Effector CD4-positive, alpha-beta T cell (primary cell): ENCODE results near the gene NLRP9.

Experiments
- DNase-seq: peaks from one replicate; pipeline ENCODE4 v3.0.0-alpha.2; 2020

Gene NLRP9

DNA sequence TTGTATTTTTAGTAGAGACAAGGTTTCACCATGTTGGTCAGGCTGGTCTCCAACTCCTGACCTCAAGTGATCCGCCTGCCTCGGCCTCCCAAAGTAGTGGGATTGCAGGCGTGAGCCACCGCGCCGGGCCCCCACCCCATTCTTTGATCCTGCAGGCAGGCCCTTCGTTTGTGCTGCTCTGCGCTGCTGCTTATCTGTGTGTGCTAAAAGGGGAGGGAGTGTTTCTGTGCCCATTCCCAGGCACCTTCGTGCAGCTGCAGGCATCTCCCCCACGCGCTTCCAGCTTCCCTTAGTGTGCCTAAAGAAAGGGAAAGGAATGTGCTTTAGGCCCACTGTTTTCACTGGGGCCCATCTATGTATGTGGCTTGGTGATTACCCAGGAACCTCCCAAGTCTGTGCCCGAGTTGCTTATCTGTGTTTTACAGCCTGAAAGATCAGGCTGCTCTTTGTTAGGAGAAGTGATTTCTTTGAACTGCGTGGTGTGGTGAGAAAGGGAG lies 36.0 kb downstream of the NLRP9 start:
- no peak for DNase-seq

GRCh38 chr19:55700813-55701212 lies 37.4 kb downstream of the NLRP9 start:
- no peak for DNase-seq

GRCh38 chr19:55699221-55699620 lies 39.0 kb downstream of the NLRP9 start:
- no peak for DNase-seq

DNA sequence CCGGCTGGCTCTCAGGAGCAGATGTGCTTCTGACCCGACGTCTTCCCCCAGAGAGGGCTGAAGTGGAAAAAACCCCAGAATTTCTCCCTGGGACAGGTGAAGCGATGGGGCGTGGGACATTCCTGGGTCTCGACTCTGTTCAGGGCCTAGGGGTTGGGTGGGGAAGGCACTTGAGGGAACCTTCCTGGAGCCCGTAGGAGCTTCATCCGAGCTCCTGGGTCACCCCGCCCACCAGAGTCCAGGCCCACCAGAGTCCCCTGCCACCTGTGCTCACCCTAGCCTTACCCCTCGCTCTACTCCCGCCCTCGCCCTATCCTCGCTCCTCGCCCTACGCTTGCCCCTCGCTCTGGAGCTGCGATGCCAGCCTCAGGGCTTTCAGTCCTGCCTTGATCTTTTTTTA lies 39.9 kb downstream of the NLRP9 start:
- DNase-seq: no peak

GRCh38 chr19:55697698-55698097 lies 40.5 kb downstream of the NLRP9 start:
- DNase-seq: no peak

GRCh38 chr19:55697069-55697440 lies 41.1 kb downstream of the NLRP9 start:
- no peak for DNase-seq

GRCh38 chr19:55696301-55697068 lies 41.7 kb downstream of the NLRP9 start:
- no peak for DNase-seq

DNA sequence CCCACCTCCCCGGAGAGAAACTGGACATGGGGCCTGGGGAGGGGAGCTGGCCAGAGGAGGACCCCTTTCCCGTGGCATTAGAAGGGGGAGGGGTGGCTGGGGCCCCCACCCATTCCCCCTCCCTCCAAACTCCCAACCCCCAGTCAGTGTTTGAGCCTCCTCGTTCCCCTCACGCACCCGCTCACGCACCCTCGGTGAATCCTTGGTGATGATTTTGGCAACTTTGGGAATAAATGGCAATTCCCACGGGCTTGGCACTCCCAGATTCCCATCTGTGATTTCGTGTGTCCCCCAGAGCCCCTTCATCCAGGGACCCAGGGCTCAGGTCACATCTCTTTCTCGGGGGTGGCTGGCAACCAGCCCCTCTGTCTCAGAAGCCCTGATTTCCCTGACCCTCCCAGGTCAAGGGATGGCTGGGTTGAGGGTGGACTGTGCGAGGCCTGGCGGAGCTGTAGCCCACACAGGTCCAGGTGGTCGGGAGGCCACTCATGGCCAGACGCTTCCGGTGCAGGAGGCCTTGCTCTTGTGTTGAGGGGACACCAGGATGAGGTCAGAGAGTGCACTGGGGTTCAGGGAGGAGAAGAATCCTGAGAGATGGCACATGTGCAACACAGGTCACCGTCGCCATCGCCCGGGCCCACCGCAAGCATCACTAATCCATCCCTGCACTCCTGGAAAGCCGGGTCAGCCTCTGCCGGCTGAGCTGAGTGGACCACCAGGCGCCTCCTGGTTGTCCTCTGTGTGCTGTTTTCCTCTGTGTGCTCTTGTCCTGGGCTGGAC lies 42.5 kb downstream of the NLRP9 start:
- no peak for DNase-seq

DNA sequence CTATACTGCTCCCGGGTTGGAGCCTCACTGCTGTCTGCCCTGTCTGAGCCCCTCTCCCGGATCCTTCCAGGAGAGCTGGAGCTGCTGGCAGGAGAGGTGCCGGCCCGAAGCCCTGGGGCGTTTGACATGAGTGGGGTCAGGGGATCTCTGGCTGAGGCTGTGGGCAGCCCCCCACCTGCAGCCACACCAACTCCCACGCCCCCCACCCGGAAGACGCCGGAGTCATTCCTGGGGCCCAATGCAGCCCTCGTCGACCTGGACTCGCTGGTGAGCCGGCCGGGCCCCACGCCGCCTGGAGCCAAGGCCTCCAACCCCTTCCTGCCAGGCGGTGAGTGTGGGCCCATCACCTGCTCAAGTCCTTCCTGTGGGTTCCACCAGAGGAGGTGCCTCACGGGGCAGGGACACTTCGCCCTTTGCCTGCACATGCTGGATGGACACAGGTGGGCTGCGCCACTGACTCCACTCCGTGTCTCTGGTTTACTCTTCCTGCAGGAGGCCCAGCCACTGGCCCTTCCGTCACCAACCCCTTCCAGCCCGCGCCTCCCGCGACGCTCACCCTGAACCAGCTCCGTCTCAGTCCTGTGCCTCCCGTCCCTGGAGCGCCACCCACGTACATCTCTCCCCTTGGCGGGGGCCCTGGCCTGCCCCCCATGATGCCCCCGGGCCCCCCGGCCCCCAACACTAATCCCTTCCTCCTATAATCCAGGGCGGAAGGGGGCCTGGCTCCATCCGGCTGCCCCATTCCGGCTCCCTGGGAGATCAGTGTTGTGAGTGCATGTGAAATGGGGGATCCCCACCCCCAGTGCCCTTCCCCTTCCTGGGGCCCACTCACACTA lies 43.3 kb downstream of the NLRP9 start:
- DNase-seq: no peak

DNA sequence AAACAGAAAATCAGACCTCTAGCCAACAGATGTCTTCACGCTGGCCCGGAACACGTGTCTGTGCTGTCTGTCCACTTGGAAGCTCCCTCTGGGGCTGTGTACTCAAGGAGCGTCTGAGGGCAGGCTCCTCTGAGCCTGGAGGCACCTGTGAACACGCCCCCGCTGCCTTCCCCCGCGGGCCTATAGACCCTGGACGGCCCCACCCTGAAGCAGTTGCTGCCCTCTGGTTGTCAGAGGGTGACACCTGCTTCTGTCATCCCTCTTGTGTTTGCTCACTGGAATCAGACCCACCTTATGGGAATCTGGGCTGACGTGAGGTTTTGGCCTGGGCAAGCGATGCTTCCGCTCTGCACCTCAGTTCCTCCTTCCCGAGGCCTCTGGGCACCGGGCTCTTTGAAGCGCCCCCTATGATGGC lies 44.0 kb downstream of the NLRP9 start:
- DNase-seq: no peak

DNA sequence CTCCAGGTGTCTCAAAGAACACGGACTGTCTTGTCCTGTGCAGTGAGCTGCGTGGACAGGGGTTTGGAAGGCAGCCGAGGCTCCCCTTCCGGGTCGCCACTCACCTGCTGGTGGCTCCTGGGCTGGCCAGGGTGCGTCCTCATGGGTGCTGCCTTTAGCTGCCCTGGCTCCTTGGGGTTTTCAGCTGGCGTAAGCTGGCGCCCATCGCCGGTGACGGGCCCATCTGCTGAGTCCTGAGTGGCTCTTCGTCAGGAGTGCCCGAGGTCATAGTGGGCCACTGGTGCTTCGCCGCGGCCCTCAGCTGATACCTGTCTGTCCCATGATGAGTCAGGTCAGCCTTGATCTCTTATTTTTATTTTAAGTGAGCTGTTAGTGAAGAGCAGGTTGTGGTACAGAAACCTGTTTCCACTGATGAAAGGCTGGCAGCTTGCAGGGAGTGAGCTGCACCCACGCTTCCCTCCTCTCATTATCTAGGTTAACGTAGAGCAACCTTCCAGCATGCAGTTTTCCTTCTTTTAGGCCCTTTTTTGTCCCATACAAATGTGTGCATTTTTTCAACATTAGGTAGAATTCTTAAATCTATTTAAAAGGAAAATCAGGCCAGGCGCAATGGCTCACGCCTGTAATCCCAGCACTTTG lies 44.7 kb downstream of the NLRP9 start:
- DNase-seq: no peak

DNA sequence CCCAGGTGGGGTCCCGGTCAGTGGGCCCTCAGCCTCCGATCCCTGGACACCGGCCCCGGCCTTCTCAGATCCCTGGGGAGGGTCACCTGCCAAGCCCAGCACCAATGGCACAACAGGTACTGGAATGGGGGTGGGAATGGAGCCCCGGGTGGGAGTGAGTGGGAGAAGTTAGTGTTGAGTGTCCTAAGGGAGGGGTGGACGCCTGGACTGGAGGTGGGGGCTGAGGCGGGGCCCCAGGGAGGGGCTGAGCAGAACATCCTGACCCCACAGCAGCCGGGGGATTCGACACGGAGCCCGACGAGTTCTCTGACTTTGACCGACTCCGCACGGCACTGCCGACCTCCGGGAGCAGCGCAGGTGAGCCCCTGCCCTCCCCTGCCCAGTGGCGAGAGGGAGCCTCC lies 45.5 kb downstream of the NLRP9 start:
- DNase-seq: no peak

- no peak for DNase-seq
Observed at GRCh38 chr19:55691561-55692481, 46.4 kb downstream of the NLRP9 start.

DNA sequence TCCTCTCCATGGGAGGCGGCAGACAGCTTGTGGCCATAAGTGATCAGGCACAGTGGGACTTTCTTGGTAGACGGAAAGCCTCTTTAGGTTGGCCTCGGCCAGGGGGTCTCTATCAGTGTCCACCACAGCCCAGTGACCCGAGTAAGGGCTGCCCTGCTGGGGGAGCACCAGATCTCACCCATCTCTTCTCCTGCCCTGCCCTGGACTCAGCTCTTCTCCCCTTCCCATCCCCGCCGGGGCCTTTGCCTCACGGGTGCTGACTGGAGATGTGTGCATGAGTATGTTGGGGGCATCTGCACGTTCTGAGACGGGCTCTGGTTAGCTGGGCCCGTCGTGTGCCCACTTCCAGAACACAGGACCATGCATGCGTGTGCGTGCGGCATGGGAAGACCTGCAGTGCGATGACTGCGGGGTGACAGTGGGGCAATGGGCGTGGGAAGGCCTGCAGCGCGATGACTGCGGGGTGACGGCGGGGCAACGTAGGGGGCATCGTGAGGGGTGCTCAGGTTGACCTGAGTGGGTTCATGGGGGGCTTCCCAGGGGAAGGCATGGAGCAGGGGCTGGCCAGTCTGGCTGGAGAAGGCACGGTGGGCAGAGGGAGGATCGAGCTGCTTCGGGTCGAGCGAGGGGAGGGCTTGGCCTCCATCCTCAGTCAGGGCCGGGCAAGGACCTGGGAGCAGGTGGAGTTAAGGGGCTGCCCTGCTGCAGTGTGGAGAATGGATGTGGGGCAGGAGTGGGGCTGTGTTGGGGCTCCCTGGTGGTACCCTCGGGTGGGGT lies 47.2 kb downstream of the NLRP9 start:
- DNase-seq: no peak

GRCh38 chr19:55690109-55690768 lies 48.0 kb downstream of the NLRP9 start:
- DNase-seq: no peak

GRCh38 chr19:55689411-55690108 lies 48.6 kb downstream of the NLRP9 start:
- DNase-seq: no peak

DNA sequence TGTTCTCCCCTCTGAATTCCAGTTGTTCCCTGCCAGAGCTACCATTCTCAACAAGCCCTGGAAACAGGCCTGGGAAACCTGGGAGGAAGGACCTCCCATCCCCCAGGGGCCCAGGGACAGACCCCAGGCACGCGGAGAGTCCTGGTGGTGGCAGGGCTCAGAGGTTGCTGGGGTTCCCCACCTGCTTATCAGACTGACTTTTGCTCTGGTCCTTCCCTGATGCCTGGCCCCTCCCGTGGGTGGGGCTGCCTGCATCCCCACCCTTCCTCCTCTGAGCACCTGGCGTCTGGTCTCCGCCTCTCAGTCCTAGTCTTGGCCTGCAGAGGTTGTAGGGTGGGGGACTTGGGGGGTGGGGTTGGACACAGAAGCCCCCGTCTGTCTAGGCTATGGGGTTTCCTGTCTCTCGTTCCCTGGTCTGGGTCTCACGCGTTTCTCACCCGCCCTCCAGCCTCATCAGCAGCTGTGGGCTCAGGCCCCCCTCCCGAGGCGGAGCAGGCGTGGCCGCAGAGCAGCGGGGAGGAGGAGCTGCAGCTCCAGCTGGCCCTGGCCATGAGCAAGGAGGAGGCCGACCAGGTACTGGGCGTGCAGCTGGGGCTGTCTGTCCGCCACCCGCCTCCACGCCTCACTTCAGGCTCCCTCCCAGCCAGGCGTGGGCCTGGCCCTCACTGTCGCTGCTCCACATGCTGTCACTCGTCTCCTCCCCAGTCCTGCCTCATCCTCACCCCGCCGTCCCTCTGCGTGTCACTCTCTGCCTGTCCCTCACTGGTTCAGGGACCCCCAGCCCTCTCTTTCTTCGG lies 49.6 kb downstream of the NLRP9 start:
- DNase-seq: no peak
